SU-DHL-6 (cell line): ENCODE data around the gene NMNAT2.

Experiments used
- H2AFZ ChIP-seq: fragments of 200-600 bp; sonication (generic); 2 replicates; pipeline ENCODE4 v1.6.1; 2014; ENCODE audit warnings: low read depth, mild to moderate bottlenecking, moderate library complexity, mixed read lengths, antibody characterized with exemption, low read length; ENCODE audit not compliant: severe bottlenecking
- H3F3A ChIP-seq: fragments of 200-600 bp; shearing (Covaris generic); 2 replicates; pipeline ENCODE4 v1.6.0; 2016; ENCODE audit warnings: antibody characterized with exemption, mild to moderate bottlenecking; ENCODE audit not compliant: insufficient read depth
- H3K27ac ChIP-seq: fragments of 200-600 bp; sonication (generic); 2 replicates; pipeline ENCODE4 v1.5.1; 2016; ENCODE audit warnings: low read depth, mild to moderate bottlenecking, low read length, moderate library complexity, mixed read lengths
- H3K27me3 ChIP-seq: fragments of 200-600 bp; sonication (generic), shearing (Covaris generic); 2 replicates; pipeline ENCODE4 v1.6.0; 2014; ENCODE audit warnings: mild to moderate bottlenecking, low read length
- H3K36me3 ChIP-seq: fragments of 200-600 bp; sonication (generic); 2 replicates; pipeline ENCODE4 v1.6.1; 2014; ENCODE audit warnings: mild to moderate bottlenecking, low read length, mixed read lengths
- H3K4me2 ChIP-seq: fragments of 300-600, 200-600 bp; shearing (Covaris generic), sonication (generic); 2 replicates; pipeline ENCODE4 v1.6.0; 2014; ENCODE audit warnings: low read length, low read depth, mild to moderate bottlenecking; ENCODE audit not compliant: poor library complexity, severe bottlenecking
- H3K4me3 ChIP-seq: fragments of 200-600 bp; sonication (generic); 2 replicates; pipeline ENCODE4 v1.5.1; 2014; ENCODE audit warnings: antibody characterized with exemption, low read length, mild to moderate bottlenecking, mixed read lengths; ENCODE audit not compliant: insufficient read depth, poor library complexity, severe bottlenecking
- H3K79me2 ChIP-seq: fragments of 200-600 bp; sonication (generic); 2 replicates; pipeline ENCODE4 v1.6.1; 2014; ENCODE audit warnings: mild to moderate bottlenecking, low read length, moderate library complexity; ENCODE audit not compliant: insufficient read depth
- H3K9ac ChIP-seq: fragments of 200-600 bp; sonication (generic); 2 replicates; pipeline ENCODE4 v1.7.0; 2014; ENCODE audit warnings: mild to moderate bottlenecking, low read length
- H3K9me2 ChIP-seq: fragments of 200-600 bp; sonication (generic); replicated peaks from 2 replicates; pipeline ENCODE4 v1.6.1; 2014; ENCODE audit warnings: low read length; ENCODE audit not compliant: insufficient read depth
- H3K9me3 ChIP-seq: fragments of 200-600 bp; sonication (generic); 2 replicates; pipeline ENCODE4 v1.6.1; 2014; ENCODE audit warnings: low read length, mixed read lengths; ENCODE audit not compliant: insufficient read depth
- H4K20me1 ChIP-seq: fragments of 200-600 bp; sonication (generic); 2 replicates; pipeline ENCODE4 v1.6.1; 2014; ENCODE audit warnings: low read depth, mild to moderate bottlenecking, antibody characterized with exemption, low read length, moderate library complexity, mixed read lengths
- EZH2phosphoT487 ChIP-seq: fragments of 200-600 bp; sonication (generic), shearing (Covaris generic); conservative IDR thresholded peaks from 2 replicates; pipeline ENCODE4 v1.6.1; 2018; ENCODE audit warnings: mild to moderate bottlenecking, antibody characterized with exemption, low read length, moderate library complexity, mixed read lengths
- TF ChIP-seq, protein P1 (sequence below): fragments of 200-600 bp; sonication (generic); IDR thresholded peaks from one replicate; pipeline ENCODE4 v1.5.1; 2017; ENCODE audit warnings: antibody characterized with exemption, mild to moderate bottlenecking, low read length, moderate library complexity; ENCODE audit not compliant: insufficient read depth, poor library complexity, severe bottlenecking

The NMNAT2 gene

DNA sequence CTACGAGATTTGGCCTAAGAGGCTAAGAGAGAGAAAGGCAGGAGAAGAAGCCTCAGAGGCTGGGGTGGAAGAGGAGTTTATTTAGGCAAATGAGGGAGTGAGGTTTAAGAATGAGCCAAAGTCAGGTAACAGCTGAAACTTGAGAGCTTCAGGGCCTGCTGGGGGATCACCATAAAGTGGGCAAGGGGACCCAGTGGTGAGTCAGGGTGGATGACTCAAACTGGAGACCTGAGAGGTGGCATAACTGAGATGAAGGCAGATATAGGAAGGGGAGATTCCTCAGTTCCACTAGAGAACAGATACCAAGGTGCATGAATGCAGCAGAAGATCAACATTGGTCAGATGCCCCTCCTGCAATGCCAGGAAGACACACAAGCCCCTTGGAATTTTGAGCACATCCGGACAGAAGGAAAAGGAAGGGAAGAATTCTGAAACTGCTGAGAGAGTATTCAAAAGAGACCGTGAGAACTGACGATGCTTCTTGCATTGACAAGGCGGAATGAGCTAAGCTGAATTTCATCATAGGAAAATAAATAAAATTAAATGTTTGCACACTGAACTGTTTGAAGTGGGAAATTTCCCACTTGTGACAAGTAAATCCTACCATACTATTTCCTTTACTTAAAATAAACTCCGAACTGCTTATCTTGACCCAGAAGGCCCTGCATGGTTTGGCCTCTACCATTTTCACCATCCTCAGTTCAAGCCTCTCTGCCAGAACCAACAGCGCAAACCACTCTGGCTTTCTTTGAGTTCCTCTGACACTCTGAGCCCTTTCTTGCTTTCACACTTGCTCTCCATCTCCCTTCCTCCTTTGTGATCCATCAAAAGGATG lies 94.1 kb downstream of the NMNAT2 start:
- no peak for TF ChIP-seq EZH2phosphoT487
- TF ChIP-seq, protein P1, sequence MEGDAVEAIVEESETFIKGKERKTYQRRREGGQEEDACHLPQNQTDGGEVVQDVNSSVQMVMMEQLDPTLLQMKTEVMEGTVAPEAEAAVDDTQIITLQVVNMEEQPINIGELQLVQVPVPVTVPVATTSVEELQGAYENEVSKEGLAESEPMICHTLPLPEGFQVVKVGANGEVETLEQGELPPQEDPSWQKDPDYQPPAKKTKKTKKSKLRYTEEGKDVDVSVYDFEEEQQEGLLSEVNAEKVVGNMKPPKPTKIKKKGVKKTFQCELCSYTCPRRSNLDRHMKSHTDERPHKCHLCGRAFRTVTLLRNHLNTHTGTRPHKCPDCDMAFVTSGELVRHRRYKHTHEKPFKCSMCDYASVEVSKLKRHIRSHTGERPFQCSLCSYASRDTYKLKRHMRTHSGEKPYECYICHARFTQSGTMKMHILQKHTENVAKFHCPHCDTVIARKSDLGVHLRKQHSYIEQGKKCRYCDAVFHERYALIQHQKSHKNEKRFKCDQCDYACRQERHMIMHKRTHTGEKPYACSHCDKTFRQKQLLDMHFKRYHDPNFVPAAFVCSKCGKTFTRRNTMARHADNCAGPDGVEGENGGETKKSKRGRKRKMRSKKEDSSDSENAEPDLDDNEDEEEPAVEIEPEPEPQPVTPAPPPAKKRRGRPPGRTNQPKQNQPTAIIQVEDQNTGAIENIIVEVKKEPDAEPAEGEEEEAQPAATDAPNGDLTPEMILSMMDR = no peak
- no peak overlapping the region for H2AFZ ChIP-seq
- H3K4me2 ChIP-seq = no peak overlapping the region
- H3K9me2 ChIP-seq = no peaks in the 10 kb centered on the region
- no peaks in the 10 kb centered on the region; the same call in 1 of the 2 replicates for H3K27me3 ChIP-seq
- H3F3A ChIP-seq = no peaks in the 10 kb centered on the region
- no peaks in the 10 kb centered on the region for H3K79me2 ChIP-seq
- H3K9ac ChIP-seq = no peak overlapping the region
- no peaks in the 10 kb centered on the region for H3K36me3 ChIP-seq
- no peak overlapping the region for H3K4me3 ChIP-seq
- H4K20me1 ChIP-seq = no peaks in the 10 kb centered on the region
- H3K27ac ChIP-seq = no peak overlapping the region
- H3K9me3 ChIP-seq = no peaks in the 10 kb centered on the region

DNA sequence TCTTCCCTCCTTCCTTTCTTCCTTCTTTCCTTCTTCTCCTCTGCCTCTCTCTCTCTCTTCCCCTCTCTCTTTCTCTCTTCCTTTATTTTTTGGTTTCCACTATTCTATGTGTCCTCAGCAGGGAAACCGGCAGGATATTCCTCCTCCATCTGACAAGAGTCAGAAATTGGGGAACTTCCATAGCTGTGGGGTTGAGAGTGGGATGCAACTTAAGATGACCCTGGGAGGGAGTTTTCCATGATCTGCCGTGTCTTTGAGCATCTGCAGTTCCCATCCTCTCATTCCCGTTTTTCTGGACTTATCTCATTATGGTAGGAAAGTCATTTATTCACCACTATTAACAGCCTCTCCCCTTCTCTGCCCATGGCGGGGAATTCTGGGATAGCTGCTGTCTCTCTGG lies 98.6 kb downstream of the NMNAT2 start:
- Histone ChIP-seq H3K79me2 (no peaks in the 10 kb centered on the region), H3K9me3 (no peaks in the 10 kb centered on the region), H3K9ac (no peak overlapping the region), H2AFZ (no peak overlapping the region), H3K4me3 (no peak overlapping the region), H3F3A (no peaks in the 10 kb centered on the region), H3K4me2 (no peak overlapping the region), H3K9me2 (no peaks in the 10 kb centered on the region), H4K20me1 (no peaks in the 10 kb centered on the region), H3K27ac (no peak overlapping the region), H3K27me3 (no peaks in the 10 kb centered on the region), H3K36me3 (no peaks in the 10 kb centered on the region)
- TF ChIP-seq, protein P1 = no peak
- no peak for TF ChIP-seq EZH2phosphoT487

DNA sequence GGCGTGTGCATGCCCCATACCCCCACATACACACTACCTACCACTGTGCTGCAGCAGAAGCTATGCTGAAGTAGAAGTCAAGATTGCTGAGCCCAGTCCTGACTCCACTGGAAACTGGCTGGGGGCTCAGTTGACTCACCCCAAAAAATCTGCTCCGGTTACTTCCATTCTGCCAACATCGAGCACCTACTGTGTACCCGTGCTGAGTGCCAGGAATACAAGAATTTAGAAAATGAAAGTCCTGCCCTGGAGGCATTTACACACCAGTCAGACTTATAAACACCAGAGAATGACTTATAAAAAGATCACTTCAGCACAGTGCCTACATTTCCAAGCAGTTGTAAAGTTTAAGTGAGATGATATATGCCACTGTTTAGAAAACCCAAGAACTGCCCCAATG lies 99.1 kb downstream of the NMNAT2 start:
- Histone ChIP-seq H4K20me1 (no peaks in the 10 kb centered on the region), H3K4me2 (no peak overlapping the region), H3K27ac (no peak overlapping the region), H3K9me2 (no peaks in the 10 kb centered on the region), H3K9me3 (no peaks in the 10 kb centered on the region), H3K4me3 (no peak overlapping the region), H2AFZ (no peak overlapping the region), H3K9ac (no peak overlapping the region), H3K27me3 (no peaks in the 10 kb centered on the region), H3F3A (no peaks in the 10 kb centered on the region), H3K36me3 (no peaks in the 10 kb centered on the region), H3K79me2 (no peaks in the 10 kb centered on the region)
- no peak for TF ChIP-seq EZH2phosphoT487
- TF ChIP-seq, protein P1 = no peak
